GM13977 (cell line): ENCODE measurements around the gene MMAA.
"Not testable (repeated sequence)": the region's sequence is repeated elsewhere in the genome, so short reads cannot be mapped to it uniquely, and the experiment has no call there.

Experiments
- DNase-seq: peaks from one replicate; pipeline ENCODE4 v3.0.0; 2012; ENCODE audit warnings: low spot score
- CTCF ChIP-seq: IDR thresholded peaks from 2 replicates; pipeline ENCODE4 v1.5.1; 2012; ENCODE audit warnings: mild to moderate bottlenecking, control low read depth; ENCODE audit not compliant: insufficient read depth; ENCODE audit errors: extremely low read depth, missing control alignments
- in situ Hi-C: fragments of 300-500 bp; cut with MboI; formaldehyde crosslinking; loops from one replicate; pipeline ENCODE4 v1.12.0; 2022; ENCODE audit warnings: low sequenced_read_pairs, low pct_unique_long_range_greater_than_20kb, mixed read lengths, inconsistent platforms; ENCODE audit not compliant: unreplicated experiment

The MMAA gene

GRCh38 chr4:145618932-145619638, at the start of gene MMAA:
Gene MMAA (plus strand): TSS chr4:145619385. CDS start chr4:145639140, 19,755 bp downstream.
- TF ChIP-seq CTCF = peak; percentile 56
- DNase-seq = peak; percentile 97
- in situ Hi-C loops = loop anchor here (25.0 kb wide), 1 partner anchor 407 kb away; no protein-coding TSS in a partner anchor

GRCh38 chr4:145574546-145574945, 44.6 kb upstream of the MMAA start:
- not testable (repeated sequence) for DNase-seq
- in situ Hi-C loops = loop anchor here (25.0 kb wide), 1 partner anchor 337 kb away; no protein-coding TSS in a partner anchor

GRCh38 chr4:145580906-145581305, 38.3 kb upstream of the MMAA start:
- in situ Hi-C loops = no loop called here
- no peak for DNase-seq
- TF ChIP-seq CTCF = no peak

- in situ Hi-C loops = no loop called here
- TF ChIP-seq CTCF = no peak
- DNase-seq = no peak
Measured at GRCh38 chr4:145583191-145584055, 35.8 kb upstream of the MMAA start.

- no peak for TF ChIP-seq CTCF
- in situ Hi-C loops = no loop called here
- no peak for DNase-seq
Measured at GRCh38 chr4:145587088-145587754, 32.0 kb upstream of the MMAA start.

GRCh38 chr4:145589381-145589780, 29.8 kb upstream of the MMAA start:
- DNase-seq, in situ Hi-C loops: not testable (repeated sequence)

GRCh38 chr4:145589916-145590702, 29.1 kb upstream of the MMAA start:
- TF ChIP-seq CTCF = no peak
- no peak for DNase-seq
- in situ Hi-C loops = no loop called here
